ENCODE results near the gene TTLL7. TPM values are rescaled to one million over a fixed set of nuclear protein-coding genes. Genes with fewer than 3 reads are reported as not detected.

Gene TTLL7
- total RNA-seq, 1 experiment from 2014 or later, result 6.6 TPM

- Histone ChIP-seq H2BK20ac (ENCODE audit: low read depth, low read length, poor library complexity, severe bottlenecking) (no peak overlapping the region), H4K8ac (replicated peaks; ENCODE audit: insufficient read length, low read depth, low read length) (no peak overlapping the region), H3K79me2 (ENCODE audit: insufficient read depth, low read length) (no peaks in the 10 kb centered on the region), H3K4ac (ENCODE audit: low read depth, low read length) (no peak overlapping the region), H2AFZ (ENCODE audit: low read length) (no peak overlapping the region), H2AK5ac (ENCODE audit: insufficient read length, low read length) (no peak overlapping the region), H3K23ac (ENCODE audit: insufficient read length, low read depth, low read length) (no peak overlapping the region), H3T11ph (ENCODE audit: low read length) (no peak overlapping the region), H2BK15ac (ENCODE audit: low read depth, low read length) (no peak overlapping the region), H2BK12ac (ENCODE audit: insufficient read length, low read depth, low read length) (no peak overlapping the region), H3K9ac (ENCODE audit: extremely low read depth, insufficient read length, low read length) (no peak overlapping the region), H3K23me2 (ENCODE audit: insufficient read length, low read depth, low read length, poor library complexity, severe bottlenecking) (no peaks in the 10 kb centered on the region), H2BK120ac (ENCODE audit: low read depth, low read length, poor library complexity, severe bottlenecking) (no peak overlapping the region), H3K4me1 (ENCODE audit: insufficient read depth, low read length) (no peaks in the 10 kb centered on the region), H4K5ac (ENCODE audit: insufficient read length, low read depth, low read length) (no peak overlapping the region), H4K91ac (ENCODE audit: insufficient read length, low read depth, low read length) (no peak overlapping the region), H2BK5ac (ENCODE audit: insufficient read length, low read length) (no peak overlapping the region), H3K27ac (ENCODE audit: insufficient read length, low read depth, low read length) (no peak overlapping the region), H3K56ac (ENCODE audit: insufficient read length, low read depth, low read length) (no peak overlapping the region), H3K27me3 (ENCODE audit: insufficient read depth, low read length) (no peaks in the 10 kb centered on the region), H3K18ac (ENCODE audit: insufficient read length, low read depth, low read length) (no peak overlapping the region), H4K20me1 (ENCODE audit: control insufficient read depth, insufficient read depth, insufficient read length) (no peaks in the 10 kb centered on the region), H3K9me3 (ENCODE audit: control insufficient read depth, low read depth, low read length) (no peaks in the 10 kb centered on the region), H3K4me2 (ENCODE audit: insufficient read depth, insufficient read length, low read length) (no peak overlapping the region), H3K14ac (ENCODE audit: insufficient read depth, low read length) (no peak overlapping the region), H3K79me1 (ENCODE audit: insufficient read depth, low read depth, low read length, poor library complexity, severe bottlenecking) (no peaks in the 10 kb centered on the region)
- Mint-ChIP-seq H3K4me1 (no peaks in the 10 kb centered on the region), H3K36me3 (ENCODE audit: insufficient read depth in 1 of 3, low read depth in 3 of 3) (no peaks in the 10 kb centered on the region), H3K27ac (no peak overlapping the region), H3K4me3 (no peak overlapping the region), H3K9me3 (peaks cover 0 to 3% of the 10 kb centered on the region in 2 experiments; a peak in 2 of 5 replicates), H3K27me3 (ENCODE audit: low read depth) (peaks cover 71% of the 10 kb centered on the region)
- no peak for DNase-seq
- TF ChIP-seq CTCF (conservative IDR thresholded peaks at IDR 0.05), result no peak
- no CpG with 5 or more reads among the region's 1 CpG for WGBS (ENCODE audit: extremely low coverage, insufficient read length, low lambda C conversion rate)
Measured at GRCh38 chr1:84010136-84010535, 11.2 kb upstream of the TTLL7 start.
